ENCODE measurements around the gene SND1.

GRCh38 chr7:128093614-128094570 is 441.9 kb downstream of the SND1 start:
- no peak for TF ChIP-seq EZH2 (optimal IDR thresholded peaks at IDR 0.05; ENCODE audit: low read depth, low read length)
- TF ChIP-seq CTCF (IDR thresholded peaks at IDR 0.05; ENCODE audit: low read length): no peak

All from MM.1S (cell line).